A549 (cell line): ENCODE results near the gene SLC26A6.

Experiments used
- CTCF ChIP-seq: fragments of >200 bp; sonication (Bioruptor Twin); formaldehyde crosslinking; IDR thresholded peaks from 3 replicates; pipeline ENCODE4 v1.5.1; 2016
- EP300 ChIP-seq, 2 experiments: fragments of >200 bp; sonication (Bioruptor Twin); formaldehyde crosslinking; IDR thresholded peaks; 2 replicates in 1 of 2; 3 replicates in 1 of 2; pipeline ENCODE4 v1.6.1; 2016 to 2017
- ESRRA ChIP-seq: fragments of 150-350 bp; IDR thresholded peaks from 2 replicates; pipeline ENCODE4 v1.6.1; 2014; ENCODE audit warnings: mild to moderate bottlenecking, low read length, borderline replicate concordance
- NPAS2 ChIP-seq: fragments of 250-450 bp; sonication (Bioruptor Pico); IDR thresholded peaks from 2 replicates; pipeline ENCODE4 v1.8.0; 2022; ENCODE audit warnings: mild to moderate bottlenecking, moderate library complexity, borderline replicate concordance
- PBX3 ChIP-seq: IDR thresholded peaks from 2 replicates; pipeline ENCODE4 v1.6.1; 2012

- TF ChIP-seq CTCF, result no peak
- TF ChIP-seq ESRRA, result no peak
- TF ChIP-seq PBX3, result no peak
- TF ChIP-seq NPAS2, result no peak
- TF ChIP-seq EP300 (IDR thresholded peaks at IDR 0.05), result no peak
Measured at GRCh38 chr3:48681974-48682610, 46.8 kb upstream of the SLC26A6 start.
